TTC549 (cell line): ENCODE data around the gene DUS1L.
"Not testable (repeated sequence)": the region's sequence is repeated elsewhere in the genome, so short reads cannot be mapped to it uniquely, and the experiment has no call there.

Experiments used
- FAIRE-seq: peaks from 2 replicates; lab custom pipeline; 2012; peaks lifted over from hg19 to GRCh38; lab: Jason Lieb, UNC

DUS1L gene

DNA sequence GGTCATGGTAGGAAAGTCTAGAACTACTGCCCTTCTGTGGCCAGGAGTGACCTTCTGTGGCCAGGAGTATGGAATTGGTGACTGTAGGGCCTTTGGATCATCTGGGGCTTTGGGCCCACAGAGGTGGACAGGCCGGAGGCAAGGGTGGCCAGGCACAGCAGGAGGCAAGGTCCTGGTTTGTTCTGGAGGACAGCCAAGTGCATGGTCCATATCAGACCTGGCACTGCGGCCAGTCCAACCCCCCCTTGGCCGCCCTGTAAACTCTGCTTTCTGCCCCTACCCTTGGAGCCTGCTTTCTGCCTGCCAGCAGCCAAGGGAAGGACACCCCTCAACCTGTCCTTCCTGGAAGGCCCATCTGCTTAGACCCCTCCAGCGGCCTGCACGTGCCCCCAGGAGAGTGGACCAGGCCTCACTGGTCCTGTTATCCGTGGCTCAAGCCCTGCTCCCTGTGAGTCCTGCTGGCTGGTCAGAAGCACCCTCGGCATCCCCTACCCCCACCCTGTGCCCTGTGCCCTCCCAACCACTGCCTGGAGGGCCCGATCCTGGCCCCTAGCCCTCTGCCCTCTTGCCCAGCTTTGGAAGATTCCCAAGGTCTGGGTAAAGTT is 25.8 kb downstream of the DUS1L start:
- FAIRE-seq: no peak

GRCh38 chr17:82038796-82039409 is 26.7 kb downstream of the DUS1L start:
- FAIRE-seq: not testable (repeated sequence)

GRCh38 chr17:82037889-82038195 is 27.8 kb downstream of the DUS1L start:
- FAIRE-seq: no peak

DNA sequence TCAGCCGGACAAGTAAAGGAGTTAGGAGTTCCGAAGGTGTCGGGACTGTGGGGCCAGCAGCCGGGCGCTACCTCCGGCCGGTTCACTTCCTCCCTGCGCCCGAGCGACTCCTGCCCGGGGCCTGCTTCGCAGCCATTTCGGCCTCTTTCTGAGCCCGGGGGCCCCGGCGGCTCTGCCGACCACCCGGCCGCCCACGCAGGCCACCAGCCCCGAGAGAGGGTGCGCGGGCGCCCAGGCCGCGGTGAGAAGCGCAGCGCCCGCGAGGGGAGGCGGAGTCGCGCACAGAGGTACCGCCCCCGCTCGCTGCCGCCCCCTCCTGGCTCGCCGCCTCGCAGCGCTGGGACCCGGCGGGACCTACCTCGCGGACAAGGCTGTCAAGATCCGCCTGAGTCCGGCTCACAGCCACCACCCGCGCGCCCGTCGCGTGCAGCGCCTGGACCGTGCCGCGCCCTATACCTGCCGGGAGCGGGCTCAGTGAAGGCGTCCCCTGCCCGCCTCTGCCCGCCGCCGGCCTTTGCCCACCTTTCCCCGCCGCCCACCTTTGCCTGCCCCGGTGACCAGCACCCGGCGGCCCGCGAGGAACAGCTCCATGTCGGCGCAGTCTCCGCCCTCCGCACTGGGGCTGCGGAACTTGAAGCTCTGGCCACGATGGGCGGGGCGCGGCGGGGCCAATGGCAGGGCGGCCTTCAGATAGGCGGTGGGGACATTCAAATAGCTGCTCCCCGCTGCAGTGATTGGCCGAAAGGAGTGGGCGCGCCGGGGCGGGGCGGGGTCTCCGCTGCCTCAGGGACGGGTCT is 28.3 kb downstream of the DUS1L start, which contains the start of gene DCXR:
Gene DCXR (minus strand): TSS at position 606 of the 797 bp plus-strand sequence. CDS start 15 bp downstream, at position 591.
- FAIRE-seq: peak; percentile 83

DNA sequence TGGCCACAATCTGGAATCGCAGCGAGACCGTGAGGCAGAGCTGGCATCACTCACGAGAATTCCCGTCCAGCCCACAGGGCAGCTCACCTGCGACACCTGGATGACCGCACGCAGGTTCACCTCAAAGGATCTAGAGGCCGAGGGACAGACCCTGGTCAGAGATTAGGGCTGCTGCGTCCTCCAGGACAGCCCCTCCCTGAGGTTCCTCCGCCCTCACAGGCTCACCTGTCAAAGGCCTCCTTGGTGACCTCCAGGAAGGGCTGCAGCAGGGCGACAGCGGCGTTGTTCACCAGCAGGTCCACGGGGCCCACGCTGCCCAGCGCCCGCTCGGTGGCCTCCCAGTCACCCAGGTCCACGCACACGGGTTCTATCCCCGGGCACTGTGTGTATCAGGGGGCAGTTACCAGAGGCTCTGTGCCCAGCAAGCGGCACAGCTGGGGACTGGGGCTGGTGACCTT is 28.9 kb downstream of the DUS1L start:
- FAIRE-seq: no peak

- FAIRE-seq: no peak
Observed at GRCh38 chr17:82035956-82036633, 29.5 kb downstream of the DUS1L start.

GRCh38 chr17:82035488-82035887 is 30.1 kb downstream of the DUS1L start:
- FAIRE-seq: no peak

DNA sequence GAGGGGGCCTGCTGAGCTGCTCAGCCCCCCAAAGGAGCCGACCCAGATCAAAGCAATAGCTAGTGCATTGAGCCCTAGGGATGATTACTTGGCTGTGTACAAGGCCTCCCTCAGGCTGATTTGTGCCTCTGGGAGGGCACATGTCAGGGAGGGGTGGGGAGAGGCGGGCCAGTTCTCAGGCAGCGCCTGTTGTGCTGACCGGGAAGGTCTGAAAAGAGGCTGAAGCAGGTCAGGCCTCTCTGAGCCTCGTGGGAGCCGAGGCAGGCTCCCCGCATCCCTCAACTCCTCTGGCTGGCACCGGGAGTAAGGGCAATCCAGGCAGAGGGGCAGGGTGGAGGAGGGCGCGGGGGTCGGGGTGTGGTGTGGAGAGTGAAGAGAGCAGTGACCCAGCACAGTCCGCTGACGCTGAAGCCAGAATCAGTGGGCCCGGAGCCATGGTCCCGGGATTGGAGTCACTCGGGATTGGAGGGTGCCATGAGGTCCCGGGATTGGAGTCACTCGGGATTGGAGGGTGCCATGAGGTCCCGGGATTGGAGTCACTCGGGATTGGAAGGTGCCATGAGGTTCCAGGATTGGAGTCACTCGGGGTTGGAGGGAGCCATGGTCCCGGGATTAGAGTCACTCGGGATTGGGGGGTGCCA is 31.1 kb downstream of the DUS1L start:
- FAIRE-seq: no peak

DNA sequence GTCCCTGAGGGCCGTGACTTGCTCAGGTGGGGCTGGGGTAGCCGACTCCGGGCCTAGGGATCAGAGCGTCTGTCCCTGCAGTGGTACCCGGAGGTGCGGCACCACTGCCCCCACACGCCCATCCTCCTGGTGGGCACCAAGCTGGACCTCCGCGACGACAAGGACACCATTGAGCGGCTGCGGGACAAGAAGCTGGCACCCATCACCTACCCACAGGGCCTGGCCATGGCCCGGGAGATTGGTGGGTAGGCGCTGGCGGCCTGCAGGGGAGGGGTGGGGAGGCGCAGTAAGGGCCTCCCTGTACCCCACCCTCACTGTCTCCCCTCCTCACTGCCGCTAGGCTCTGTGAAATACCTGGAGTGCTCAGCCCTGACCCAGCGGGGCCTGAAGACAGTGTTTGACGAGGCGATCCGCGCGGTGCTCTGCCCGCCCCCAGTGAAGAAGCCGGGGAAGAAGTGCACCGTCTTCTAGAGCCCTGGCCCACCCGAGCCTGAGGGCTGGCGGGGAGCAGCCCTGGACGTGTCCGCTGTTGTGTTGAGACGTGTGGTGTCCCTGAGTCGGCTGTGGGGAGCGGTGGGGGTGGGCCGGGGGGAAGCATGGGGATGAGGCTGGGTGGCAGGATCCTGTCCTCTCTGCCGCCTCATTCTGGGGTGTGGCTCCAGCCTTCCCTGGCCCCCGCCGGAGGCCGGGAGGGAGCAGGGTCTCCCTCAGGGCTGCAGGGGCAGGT is 32.1 kb downstream of the DUS1L start:
- no peak for FAIRE-seq

DNA sequence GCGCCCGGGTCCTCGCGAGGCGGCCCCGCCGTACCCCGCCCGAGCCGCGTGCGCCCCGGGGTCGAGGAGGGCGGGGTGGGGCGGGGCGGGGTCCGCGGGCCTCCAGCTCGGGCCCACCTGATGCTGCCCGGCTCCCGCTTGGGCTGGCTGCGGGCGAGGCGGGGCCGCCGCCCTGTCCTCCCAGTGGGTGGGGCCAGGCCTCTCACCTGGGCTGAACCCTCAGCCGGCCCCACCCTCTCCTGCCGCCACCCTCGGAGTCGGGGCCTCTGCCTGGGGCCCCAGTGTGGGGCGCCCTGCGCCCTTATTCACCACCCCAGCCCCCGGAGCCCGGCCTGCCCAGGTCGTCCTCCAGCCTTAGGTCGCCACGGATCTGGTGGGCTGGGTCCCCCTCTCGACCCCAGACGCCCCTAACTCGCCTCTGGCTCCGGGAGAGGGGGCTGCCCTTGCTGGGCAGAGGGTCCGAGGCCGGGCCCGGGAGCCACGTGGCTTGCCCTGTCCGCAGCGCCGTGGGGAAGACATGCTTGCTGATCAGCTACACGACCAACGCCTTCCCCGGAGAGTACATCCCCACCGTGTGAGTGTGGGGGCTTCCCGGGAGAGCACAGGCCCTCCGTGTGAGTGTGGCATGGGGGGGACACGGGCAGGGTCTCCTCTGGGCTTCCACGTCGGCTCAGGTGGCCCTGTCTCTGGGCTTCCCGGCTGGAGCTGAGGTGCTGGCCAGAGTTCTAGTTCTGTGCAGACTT is 33.5 kb downstream of the DUS1L start:
- no peak for FAIRE-seq

DNA sequence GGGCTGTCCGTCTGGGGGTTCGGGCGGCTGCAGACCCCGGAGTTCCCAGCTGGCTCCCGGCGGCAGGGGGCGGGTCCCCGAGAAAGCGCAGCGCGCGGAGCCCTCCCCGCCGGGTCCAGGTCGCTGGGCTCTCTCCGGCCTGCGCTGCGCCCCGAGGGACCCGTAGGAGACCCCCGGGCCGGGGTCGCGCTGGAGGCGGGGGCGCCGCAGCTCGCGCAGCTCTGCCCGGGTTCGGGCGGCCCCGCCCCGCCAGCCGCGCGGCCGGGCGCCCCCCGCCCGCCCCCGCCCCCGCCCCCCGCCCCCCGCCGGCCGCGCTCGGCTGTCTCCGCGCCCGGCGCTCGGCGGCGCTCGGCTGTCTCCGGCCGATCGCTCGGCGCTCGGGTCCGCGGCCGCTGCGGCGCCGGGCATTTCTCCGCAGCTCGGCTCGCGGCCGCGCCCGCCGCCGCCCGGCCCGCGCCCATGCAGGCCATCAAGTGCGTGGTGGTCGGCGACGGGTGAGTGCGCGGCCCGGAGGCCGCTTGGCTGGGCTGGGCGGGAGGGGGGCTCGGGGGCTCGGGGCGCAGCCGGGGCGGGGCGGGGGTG is 34.2 kb downstream of the DUS1L start, which contains the start of gene RAC3:
Gene RAC3 (plus strand): TSS at position 376 of the 582 bp plus-strand sequence. CDS start 84 bp downstream, at position 460.
- no peak for FAIRE-seq

GRCh38 chr17:82030470-82031302 is 34.9 kb downstream of the DUS1L start:
- FAIRE-seq: no peak

DNA sequence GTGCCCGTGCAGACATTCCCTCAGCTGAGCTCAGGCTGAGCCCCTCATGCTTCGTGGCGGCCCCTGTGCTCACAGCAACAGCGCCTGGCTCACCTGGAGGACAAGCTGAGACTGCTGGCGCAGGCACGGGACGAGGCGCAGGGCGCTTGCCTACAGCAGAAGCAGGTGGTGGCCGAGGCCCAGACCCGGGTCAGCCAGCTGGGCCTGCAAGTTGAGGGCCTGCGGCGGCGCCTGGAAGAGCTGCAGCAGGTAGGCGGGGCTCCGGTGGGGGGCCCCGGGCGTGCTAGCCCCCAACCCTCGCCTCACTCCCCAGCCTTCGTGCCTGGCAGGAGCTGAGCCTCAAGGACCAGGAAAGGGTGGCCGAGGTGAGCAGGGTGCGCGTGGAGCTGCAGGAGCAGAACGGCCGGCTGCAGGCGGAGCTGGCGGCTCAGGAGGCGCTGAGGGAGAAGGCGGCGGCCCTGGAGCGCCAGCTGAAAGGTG is 35.6 kb downstream of the DUS1L start:
- no peak for FAIRE-seq

DNA sequence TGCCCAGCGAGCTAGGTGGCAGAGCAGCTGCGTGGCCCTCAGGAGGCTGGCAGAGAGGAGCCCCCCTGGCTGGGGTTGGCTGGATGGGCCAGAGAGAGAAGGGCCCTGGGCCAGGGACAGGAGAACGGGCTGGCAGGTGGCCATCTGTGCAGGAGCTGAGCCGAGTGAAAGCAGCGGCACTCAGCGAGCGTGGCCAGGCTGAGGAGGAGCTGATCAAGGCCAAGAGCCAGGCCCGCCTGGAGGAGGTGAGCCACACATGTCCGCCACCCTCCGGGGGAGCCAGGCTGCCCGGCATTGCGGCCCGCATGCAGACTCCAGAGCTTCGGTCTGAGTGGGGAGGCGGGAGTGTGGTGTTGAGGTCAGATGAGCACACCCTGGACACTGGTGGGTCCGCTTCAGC is 36.2 kb downstream of the DUS1L start:
- no peak for FAIRE-seq

DNA sequence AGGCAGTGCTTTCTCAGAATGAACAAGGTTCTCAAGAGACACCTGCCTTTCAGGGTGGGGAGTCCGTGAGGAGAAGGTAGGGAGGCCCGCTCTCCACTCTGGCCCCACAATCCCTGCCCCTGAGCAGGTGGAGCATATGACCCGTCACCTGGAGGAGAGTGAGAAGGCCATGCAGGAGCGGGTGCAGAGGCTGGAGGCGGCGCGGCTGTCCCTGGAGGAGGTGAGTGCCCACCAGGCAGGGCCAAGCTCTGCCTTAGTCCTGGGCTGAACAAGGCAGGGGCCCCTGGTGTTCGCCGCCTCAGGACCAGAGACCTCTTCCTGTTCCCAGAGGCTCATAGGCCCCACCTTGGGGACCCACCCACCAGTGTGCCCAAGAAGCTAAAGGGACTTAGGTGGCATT is 36.6 kb downstream of the DUS1L start:
- no peak for FAIRE-seq

- no peak for FAIRE-seq
Observed at GRCh38 chr17:82028246-82028645, 37.4 kb downstream of the DUS1L start.

- no peak for FAIRE-seq
Observed at GRCh38 chr17:82025401-82026107, 40.0 kb downstream of the DUS1L start.

DNA sequence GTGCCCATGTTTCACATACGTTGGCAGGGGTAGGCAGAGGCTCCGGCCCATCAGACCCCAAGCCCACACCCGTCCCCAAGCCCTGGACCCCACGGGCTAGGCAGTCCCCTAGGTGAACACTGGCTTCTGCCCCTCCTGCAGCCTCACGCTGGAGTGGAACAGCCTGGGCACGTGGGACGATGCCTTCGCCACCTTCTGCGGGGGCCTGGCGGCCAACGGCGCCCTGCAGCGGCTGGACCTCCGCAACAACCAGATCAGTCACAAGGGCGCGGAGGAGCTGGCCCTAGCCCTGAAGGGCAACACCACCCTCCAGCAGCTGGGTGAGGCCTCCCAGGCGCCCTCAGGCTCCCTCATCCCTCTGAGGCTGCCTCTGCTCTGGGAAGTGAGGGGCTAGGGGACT is 40.7 kb downstream of the DUS1L start:
- no peak for FAIRE-seq
